Trophoblast cell (in vitro differentiated cells and primary cell): ENCODE results near the gene INPP5J.

ENCODE experiments used
- DNase-seq, 2 donors: peaks; one replicate each; pipeline ENCODE4 v3.0.0-alpha.2; 2016
- H2AFZ ChIP-seq: 2 replicates; pipeline ENCODE4 v1.6.1; 2013; ENCODE audit warnings: low read length, moderate library complexity, mild to moderate bottlenecking; ENCODE audit not compliant: insufficient read depth, poor library complexity
- H2AK5ac ChIP-seq: 2 replicates; pipeline ENCODE4 v1.6.1; 2013; ENCODE audit warnings: mild to moderate bottlenecking, low read length
- H2BK120ac ChIP-seq: 2 replicates; pipeline ENCODE4 v1.6.1; 2013; ENCODE audit warnings: low read length, mild to moderate bottlenecking, moderate library complexity; ENCODE audit not compliant: insufficient read depth, poor library complexity
- H2BK12ac ChIP-seq: 2 replicates; pipeline ENCODE4 v1.6.1; 2013; ENCODE audit warnings: mild to moderate bottlenecking, low read length, moderate library complexity
- H2BK5ac ChIP-seq: 2 replicates; pipeline ENCODE4 v1.6.1; 2013; ENCODE audit warnings: low read length, low read depth, moderate library complexity, mild to moderate bottlenecking; ENCODE audit not compliant: poor library complexity
- H3K14ac ChIP-seq: 2 replicates; pipeline ENCODE4 v1.6.1; 2013; ENCODE audit warnings: mild to moderate bottlenecking, low read length
- H3K18ac ChIP-seq: 2 replicates; pipeline ENCODE4 v1.6.1; 2013; ENCODE audit warnings: mild to moderate bottlenecking, low read length
- H3K23ac ChIP-seq: 2 replicates; pipeline ENCODE4 v1.6.1; 2013; ENCODE audit warnings: low read length
- H3K27ac ChIP-seq: 2 replicates; pipeline ENCODE4 v1.5.1; 2013; ENCODE audit warnings: low read depth, mild to moderate bottlenecking, inconsistent platforms, low read length, moderate library complexity
- H3K27me3 ChIP-seq: 2 replicates; pipeline ENCODE4 v1.6.1; 2013; ENCODE audit warnings: inconsistent platforms, mild to moderate bottlenecking, low read length, moderate library complexity; ENCODE audit not compliant: insufficient read depth
- H3K36me3 ChIP-seq, 2 experiments: 1 replicate in 1 of 2; 2 replicates in 1 of 2; pipeline ENCODE4 v1.6.1; 2013; ENCODE audit warnings: low read length in 2 of 2, mild to moderate bottlenecking in 2 of 2, moderate library complexity in 1 of 2; ENCODE audit not compliant: insufficient read depth in 2 of 2, control insufficient read depth in 1 of 2
- H3K4ac ChIP-seq: 2 replicates; pipeline ENCODE4 v1.6.1; 2013; ENCODE audit warnings: low read depth, mild to moderate bottlenecking, low read length, moderate library complexity
- H3K4me1 ChIP-seq, 2 experiments: 1 replicate in 1 of 2; 2 replicates in 1 of 2; pipeline ENCODE4 v1.6.1; 2013; ENCODE audit warnings: low read length in 2 of 2, mild to moderate bottlenecking in 2 of 2, moderate library complexity in 1 of 2; ENCODE audit not compliant: insufficient read depth in 2 of 2, control insufficient read depth in 1 of 2
- H3K4me2 ChIP-seq: 2 replicates; pipeline ENCODE4 v1.6.1; 2013; ENCODE audit warnings: inconsistent platforms, mild to moderate bottlenecking, low read length, moderate library complexity
- H3K4me3 ChIP-seq: 2 replicates; pipeline ENCODE4 v1.5.1; 2013; ENCODE audit warnings: mild to moderate bottlenecking, low read depth, low read length, inconsistent platforms
- H3K79me1 ChIP-seq: one replicate; pipeline ENCODE4 v1.6.1; 2013; ENCODE audit warnings: low read length
- H3K79me2 ChIP-seq: 2 replicates; pipeline ENCODE4 v1.6.1; 2013; ENCODE audit warnings: low read length, mild to moderate bottlenecking; ENCODE audit not compliant: control insufficient read depth, insufficient read depth, poor library complexity
- H3K9ac ChIP-seq: 2 replicates; pipeline ENCODE4 v1.6.1; 2013; ENCODE audit warnings: mild to moderate bottlenecking, low read length
- H3K9me3 ChIP-seq: 2 replicates; pipeline ENCODE4 v1.6.1; 2013; ENCODE audit warnings: low read depth, mild to moderate bottlenecking, control low read depth, inconsistent platforms, low read length; ENCODE audit not compliant: insufficient read depth
- H4K12ac ChIP-seq: 2 replicates; pipeline ENCODE4 v1.6.1; 2013; ENCODE audit warnings: low read depth, mild to moderate bottlenecking, low read length, moderate library complexity
- H4K8ac ChIP-seq: 2 replicates; pipeline ENCODE4 v1.6.1; 2013; ENCODE audit warnings: low read depth, mild to moderate bottlenecking, low read length, moderate library complexity
- H4K91ac ChIP-seq: one replicate; pipeline ENCODE4 v1.6.1; 2013; ENCODE audit warnings: low read depth, mild to moderate bottlenecking, low read length, moderate library complexity
- WGBS: extraction: QIAGEN DNeasy Blood & Tissue Kit; methylation state at CpG from one replicate; pipeline ENCODE4 v1.1.7; 2013; ENCODE audit warnings: missing lambda C conversion rate; ENCODE audit not compliant: insufficient read length, insufficient coverage; ENCODE audit errors: extremely low coverage; 5-methylcytosine and 5-hydroxymethylcytosine counted together

The INPP5J gene

GRCh38 chr22:31122196-31122531 is 602 bp upstream of the INPP5J start:
- H3K4me3 ChIP-seq, result no peak overlapping the region
- DNase-seq, result no peak
- H3K27ac ChIP-seq, result no peak overlapping the region
- no peak overlapping the region for H3K18ac ChIP-seq
- H2AK5ac ChIP-seq, result no peak overlapping the region
- H2AFZ ChIP-seq, result no peak overlapping the region
- no peak overlapping the region for H3K9ac ChIP-seq
- peaks cover 4% of the 10 kb centered on the region for H3K9me3 ChIP-seq
- no peak overlapping the region for H2BK5ac ChIP-seq
- no peak overlapping the region for H4K91ac ChIP-seq
- H3K79me1 ChIP-seq, result peaks cover 3% of the 10 kb centered on the region
- no peak overlapping the region for H3K14ac ChIP-seq
- no peak overlapping the region for H3K4ac ChIP-seq
- H3K4me2 ChIP-seq, result no peak overlapping the region
- no CpG with 5 or more reads among the region's 2 CpGs for WGBS
- H4K8ac ChIP-seq, result no peak overlapping the region
- H3K36me3 ChIP-seq, result no peaks in the 10 kb centered on the region
- H3K79me2 ChIP-seq, result no peaks in the 10 kb centered on the region
- H4K12ac ChIP-seq, result no peak overlapping the region
- H2BK120ac ChIP-seq, result no peak overlapping the region
- H3K23ac ChIP-seq, result no peak overlapping the region
- H2BK12ac ChIP-seq, result no peak overlapping the region
- H3K27me3 ChIP-seq, result no peaks in the 10 kb centered on the region
- peaks cover 0 to 5% of the 10 kb centered on the region in 2 experiments for H3K4me1 ChIP-seq

GRCh38 chr22:31123292-31123602 is 481 bp downstream of the INPP5J start:
- DNase-seq, result no peak
- H3K23ac ChIP-seq, result no peak overlapping the region
- H3K79me1 ChIP-seq, result peaks cover 3% of the 10 kb centered on the region
- peak overlapping the region; percentile 67 for H4K8ac ChIP-seq
- peak overlapping the region; percentile 36 for H4K91ac ChIP-seq
- H3K18ac ChIP-seq, result no peak overlapping the region
- peak overlapping the region; percentile 21 for H2AFZ ChIP-seq
- peak overlapping the region; percentile 59 for H3K4me2 ChIP-seq
- no CpG with 5 or more reads among the region's 4 CpGs for WGBS
- H4K12ac ChIP-seq, result no peak overlapping the region
- H3K9ac ChIP-seq, result no peak overlapping the region
- H2BK12ac ChIP-seq, result no peak overlapping the region
- no peaks in the 10 kb centered on the region for H3K79me2 ChIP-seq
- peak overlapping the region; percentile 15 for H3K14ac ChIP-seq
- no peak overlapping the region for H3K27ac ChIP-seq
- H3K27me3 ChIP-seq, result no peaks in the 10 kb centered on the region
- H3K4me3 ChIP-seq, result no peak overlapping the region
- H3K9me3 ChIP-seq, result no peaks in the 10 kb centered on the region
- no peak overlapping the region for H2BK5ac ChIP-seq
- H3K4me1 ChIP-seq, result peaks cover 0 to 5% of the 10 kb centered on the region in 2 experiments
- H2BK120ac ChIP-seq, result no peak overlapping the region
- H3K4ac ChIP-seq, result no peak overlapping the region
- H3K36me3 ChIP-seq, result no peaks in the 10 kb centered on the region
- H2AK5ac ChIP-seq, result no peak overlapping the region

GRCh38 chr22:31124290-31124689 is 1.5 kb downstream of the INPP5J start:
- Histone ChIP-seq H3K23ac (no peak overlapping the region), H4K8ac (no peak overlapping the region), H2BK120ac (no peak overlapping the region), H3K27ac (no peak overlapping the region), H3K4ac (no peak overlapping the region), H2BK12ac (no peak overlapping the region), H3K79me1 (peaks cover 3% of the 10 kb centered on the region), H2AFZ (no peak overlapping the region), H3K9ac (no peak overlapping the region), H3K27me3 (no peaks in the 10 kb centered on the region), H4K12ac (no peak overlapping the region), H3K4me3 (no peak overlapping the region), H3K79me2 (no peaks in the 10 kb centered on the region), H3K18ac (no peak overlapping the region), H2AK5ac (no peak overlapping the region), H3K14ac (no peak overlapping the region), H3K9me3 (no peaks in the 10 kb centered on the region), H3K4me1 (peaks cover 0 to 5% of the 10 kb centered on the region in 2 experiments), H2BK5ac (no peak overlapping the region), H4K91ac (no peak overlapping the region), H3K4me2 (no peak overlapping the region), H3K36me3 (peaks cover 0 to 2% of the 10 kb centered on the region in 2 experiments)
- DNase-seq, result no peak
- WGBS, result no CpG with 5 or more reads among the region's 3 CpGs

- no peak overlapping the region for H3K27ac ChIP-seq
- no peak overlapping the region for H3K23ac ChIP-seq
- no peak overlapping the region for H4K12ac ChIP-seq
- peaks cover 3% of the 10 kb centered on the region for H3K79me1 ChIP-seq
- peaks cover 0 to 2% of the 10 kb centered on the region in 2 experiments for H3K36me3 ChIP-seq
- H2BK120ac ChIP-seq, result no peak overlapping the region
- no peaks in the 10 kb centered on the region for H3K9me3 ChIP-seq
- no peak overlapping the region for H3K9ac ChIP-seq
- H3K4me1 ChIP-seq, result peaks cover 0 to 5% of the 10 kb centered on the region in 2 experiments
- no CpG with 5 or more reads among the region's 14 CpGs for WGBS
- no peak overlapping the region for H3K4ac ChIP-seq
- H3K18ac ChIP-seq, result no peak overlapping the region
- no peaks in the 10 kb centered on the region for H3K79me2 ChIP-seq
- H3K4me3 ChIP-seq, result no peak overlapping the region
- H2AFZ ChIP-seq, result no peak overlapping the region
- no peak overlapping the region for H3K14ac ChIP-seq
- no peak overlapping the region for H2BK5ac ChIP-seq
- no peak overlapping the region for H4K91ac ChIP-seq
- H2BK12ac ChIP-seq, result no peak overlapping the region
- H2AK5ac ChIP-seq, result no peak overlapping the region
- no peak overlapping the region for H3K4me2 ChIP-seq
- H4K8ac ChIP-seq, result no peak overlapping the region
- H3K27me3 ChIP-seq, result no peaks in the 10 kb centered on the region
- no peak for DNase-seq
Measured at GRCh38 chr22:31124811-31125465, 2.2 kb downstream of the INPP5J start.
